Stromal cell of bone marrow (primary cell): Measurements from ENCODE around the gene BCL2L13.

Experiments
- DNase-seq: peaks from one replicate; pipeline ENCODE4 v3.0.0-alpha.2; 2012; ENCODE audit warnings: low read depth

BCL2L13 gene, protein sequence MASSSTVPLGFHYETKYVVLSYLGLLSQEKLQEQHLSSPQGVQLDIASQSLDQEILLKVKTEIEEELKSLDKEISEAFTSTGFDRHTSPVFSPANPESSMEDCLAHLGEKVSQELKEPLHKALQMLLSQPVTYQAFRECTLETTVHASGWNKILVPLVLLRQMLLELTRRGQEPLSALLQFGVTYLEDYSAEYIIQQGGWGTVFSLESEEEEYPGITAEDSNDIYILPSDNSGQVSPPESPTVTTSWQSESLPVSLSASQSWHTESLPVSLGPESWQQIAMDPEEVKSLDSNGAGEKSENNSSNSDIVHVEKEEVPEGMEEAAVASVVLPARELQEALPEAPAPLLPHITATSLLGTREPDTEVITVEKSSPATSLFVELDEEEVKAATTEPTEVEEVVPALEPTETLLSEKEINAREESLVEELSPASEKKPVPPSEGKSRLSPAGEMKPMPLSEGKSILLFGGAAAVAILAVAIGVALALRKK

DNA sequence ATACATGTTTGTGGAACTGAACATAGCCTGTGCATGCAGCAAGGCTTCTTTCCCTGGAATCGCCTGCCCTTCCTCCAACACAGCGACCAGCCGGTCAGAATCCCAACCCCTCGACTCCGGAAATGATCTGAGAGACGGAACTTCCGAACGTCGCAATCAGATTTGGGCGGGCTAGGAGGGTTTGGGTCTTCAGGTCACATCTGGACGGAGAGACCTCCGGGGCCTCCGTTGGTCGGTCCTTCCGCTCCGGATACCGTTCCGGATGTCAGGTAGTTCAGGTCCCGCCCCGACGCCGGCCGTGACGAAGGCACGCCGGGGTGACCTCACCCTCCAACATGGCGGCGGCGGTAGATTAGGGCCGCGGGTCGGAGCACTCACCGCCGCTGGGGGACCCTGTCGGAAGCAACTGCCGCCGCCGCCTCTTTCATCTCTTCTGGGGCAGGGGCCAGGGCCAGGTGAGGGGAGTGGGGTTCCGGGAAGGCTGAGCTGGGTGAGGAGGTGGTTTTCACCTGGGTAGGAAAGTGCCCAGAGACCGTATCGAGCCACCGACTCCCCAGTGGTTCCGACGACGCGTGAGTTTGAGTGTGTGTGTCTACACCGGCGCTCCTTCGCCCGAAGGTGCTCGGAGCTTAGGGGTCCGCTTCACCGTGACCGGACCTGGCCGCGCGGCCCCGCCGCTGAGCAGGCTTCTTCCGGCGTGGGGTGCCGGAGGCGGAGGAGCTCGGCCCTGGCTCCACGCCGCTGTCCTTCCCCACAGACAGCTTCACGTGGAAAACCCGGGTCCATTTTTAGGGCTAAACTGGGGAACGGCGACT is at the start of gene BCL2L13:
Gene BCL2L13 (plus strand): TSS at position 326 of the 815 bp plus-strand sequence. CDS start 16,955 bp downstream, outside the sequence.
- peak; percentile 76 for DNase-seq

DNA sequence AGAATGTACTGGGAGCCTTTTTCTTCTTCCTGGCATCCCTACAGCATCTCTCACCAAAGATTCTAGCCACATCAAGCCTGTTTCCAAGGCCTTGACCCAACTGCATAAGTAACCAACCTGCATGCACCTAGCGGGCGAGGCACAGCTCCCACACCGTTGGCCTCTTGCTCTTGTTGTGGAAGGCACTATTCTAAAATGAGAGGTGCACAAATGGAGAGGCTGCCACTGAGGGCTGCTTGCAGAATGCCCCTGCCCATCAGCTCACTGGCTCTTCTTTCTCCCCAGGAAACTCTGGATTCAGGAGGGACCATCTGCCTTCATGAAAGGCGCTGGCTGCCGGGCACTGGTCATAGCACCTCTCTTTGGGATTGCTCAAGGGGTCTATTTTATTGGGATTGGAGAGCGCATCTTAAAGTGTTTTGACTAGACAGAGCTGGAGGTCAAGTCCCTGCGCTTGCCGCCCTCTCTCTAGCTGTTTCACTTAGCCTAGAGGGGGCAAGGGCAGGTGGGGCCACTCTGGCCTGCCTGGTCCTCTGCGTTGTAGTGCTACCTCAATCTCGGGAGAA is 48.7 kb upstream of the BCL2L13 start:
- no peak for DNase-seq

DNA sequence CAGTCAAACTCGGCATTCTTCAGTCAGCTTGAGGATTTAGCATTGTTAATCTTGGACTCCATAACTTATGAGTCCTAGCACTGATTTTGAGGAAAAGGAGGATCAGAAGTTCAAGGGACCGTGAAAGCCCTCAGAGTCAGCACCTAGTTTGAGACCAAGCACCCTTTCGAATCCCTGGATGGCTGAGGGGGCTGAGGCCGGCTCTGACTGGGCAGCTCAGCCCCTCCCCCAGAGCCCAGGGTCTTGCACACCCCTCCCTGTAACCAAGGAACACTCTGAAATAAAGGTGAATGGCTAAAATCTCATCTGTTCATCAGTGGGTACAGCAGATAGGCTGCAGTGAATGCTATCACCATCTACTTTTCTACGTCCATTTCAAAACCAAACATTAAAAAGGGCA is 48.0 kb upstream of the BCL2L13 start:
- DNase-seq = no peak

DNA sequence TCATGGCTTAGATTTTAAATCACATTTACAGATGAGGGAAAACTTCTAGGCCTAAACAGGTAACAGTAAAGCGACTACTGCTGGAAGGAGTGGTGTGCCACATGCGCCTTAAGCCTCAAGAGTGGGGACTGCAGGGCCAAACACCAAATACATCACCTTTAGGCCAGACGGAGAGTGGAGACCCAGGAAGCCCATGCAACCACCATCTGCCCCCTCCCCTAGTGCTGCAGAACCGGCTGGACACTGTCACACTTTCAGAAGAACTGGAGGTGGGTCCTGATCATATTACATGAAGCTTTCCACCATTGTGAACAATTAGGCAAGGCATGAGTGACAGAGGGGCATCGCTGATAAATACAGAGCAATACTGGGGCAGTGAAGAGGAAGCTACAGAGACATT is 46.4 kb upstream of the BCL2L13 start:
- DNase-seq = no peak

DNA sequence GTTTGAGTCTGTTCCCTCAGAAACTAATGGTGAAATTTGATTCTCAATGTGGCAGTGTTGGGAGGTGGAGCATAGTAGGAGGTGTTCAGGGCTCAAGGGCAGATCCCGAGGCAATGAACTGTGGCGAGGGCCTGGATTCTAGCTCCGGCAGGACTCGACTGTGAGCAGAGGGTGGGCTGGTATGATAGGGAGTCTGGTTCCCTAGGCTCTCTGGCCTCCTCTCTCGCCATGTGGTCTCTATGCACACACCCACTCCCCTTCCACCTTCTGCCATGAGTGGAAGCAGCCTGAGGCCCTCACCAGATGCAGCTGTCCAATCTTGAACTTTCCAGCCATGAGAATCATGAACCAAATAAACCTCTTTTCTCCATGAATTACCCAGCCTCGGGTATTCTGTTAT is 42.3 kb upstream of the BCL2L13 start:
- DNase-seq = no peak

DNA sequence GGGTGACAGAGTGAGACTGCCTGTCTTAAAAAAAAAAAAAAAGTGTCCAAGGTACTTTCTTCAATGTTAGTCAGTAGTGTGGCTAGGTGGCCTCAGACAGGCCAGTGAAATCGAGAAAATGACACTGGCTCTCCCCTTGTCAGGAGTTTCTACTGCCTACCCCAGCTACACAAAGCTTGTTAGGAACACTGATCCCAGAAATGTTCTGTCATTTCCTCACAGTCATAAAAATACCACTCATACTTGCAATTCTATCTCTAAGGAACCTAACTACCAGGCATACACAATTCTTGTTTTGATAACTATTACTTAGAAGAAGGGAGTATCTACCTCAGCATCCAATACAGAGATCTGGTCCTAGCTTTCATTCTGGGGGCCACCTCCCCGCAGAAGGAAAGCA is 41.3 kb upstream of the BCL2L13 start:
- DNase-seq = no peak

DNA sequence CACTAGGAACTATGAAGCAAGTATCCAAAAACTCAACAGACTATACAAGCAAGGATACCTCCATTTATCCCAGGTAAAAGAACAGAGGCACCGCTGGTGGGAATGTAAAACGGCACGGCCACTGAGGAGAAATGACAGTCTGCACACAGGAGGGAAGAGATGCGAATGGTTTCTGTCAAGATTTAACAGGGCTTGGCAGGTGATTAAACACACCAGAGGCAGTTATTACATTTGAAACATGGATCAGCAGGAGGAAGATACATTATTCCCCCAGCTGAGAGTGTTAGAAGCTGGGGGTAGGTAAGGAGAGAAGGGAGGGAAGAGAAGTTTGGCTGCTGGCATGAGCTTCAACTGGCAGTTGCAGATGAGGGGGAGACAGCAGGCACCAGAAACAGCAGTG is 40.2 kb upstream of the BCL2L13 start:
- DNase-seq = no peak

DNA sequence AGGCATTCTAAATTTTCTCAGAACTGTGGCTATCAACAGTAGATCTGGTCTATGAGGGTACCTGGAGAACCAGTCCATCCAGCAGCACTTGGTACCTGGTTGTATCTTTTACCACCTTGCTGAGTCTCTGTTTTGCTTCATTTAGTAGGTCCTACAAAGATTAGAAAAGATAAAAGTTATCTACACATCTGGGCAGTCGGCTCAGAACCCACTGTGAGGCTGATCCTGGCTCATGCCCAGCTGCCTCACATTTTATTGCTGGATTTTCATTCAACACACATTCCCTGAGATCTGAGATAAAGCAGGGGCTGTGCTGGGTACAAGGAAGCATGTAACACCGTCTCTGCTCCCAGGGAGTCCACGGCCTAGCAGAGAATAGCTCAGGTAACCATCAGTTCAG is 37.5 kb upstream of the BCL2L13 start:
- no peak for DNase-seq

DNA sequence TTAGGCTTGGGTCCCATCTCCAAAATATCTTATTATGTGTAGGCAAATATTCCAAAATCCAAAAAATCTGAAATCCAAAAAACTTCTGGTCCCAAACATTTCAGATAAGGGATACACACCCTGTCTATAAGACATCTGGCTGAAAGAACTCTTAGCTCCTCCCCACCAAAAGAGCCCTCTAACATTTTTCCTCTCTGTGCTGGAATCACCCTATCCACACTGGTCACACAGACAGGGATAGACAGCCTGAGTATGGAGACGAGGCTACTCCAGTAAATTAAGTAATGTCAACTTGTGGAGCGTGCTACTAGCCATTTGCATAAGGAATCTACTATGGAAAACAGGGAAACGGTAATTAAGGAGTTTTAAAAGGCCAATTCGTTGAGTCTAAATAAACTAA is 34.9 kb upstream of the BCL2L13 start:
- DNase-seq = no peak

DNA sequence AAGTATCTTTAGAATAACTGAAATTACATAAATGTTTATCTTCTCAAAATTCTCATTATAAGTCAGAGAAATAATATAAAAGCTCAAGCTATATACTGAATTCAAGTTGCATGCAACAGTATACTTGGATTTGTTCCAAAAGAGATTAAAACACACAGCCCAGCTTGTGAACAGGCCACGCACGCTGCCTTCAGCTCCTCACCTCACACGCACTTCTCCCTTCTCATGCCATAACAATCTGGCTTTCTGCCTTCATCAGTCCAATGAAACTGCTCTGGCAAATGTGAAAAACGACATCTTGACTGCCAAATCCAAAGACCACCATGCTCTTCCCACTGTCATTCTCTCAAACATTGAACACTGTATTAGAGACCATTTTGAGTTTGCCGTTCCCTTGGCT is 32.1 kb upstream of the BCL2L13 start:
- no peak for DNase-seq

DNA sequence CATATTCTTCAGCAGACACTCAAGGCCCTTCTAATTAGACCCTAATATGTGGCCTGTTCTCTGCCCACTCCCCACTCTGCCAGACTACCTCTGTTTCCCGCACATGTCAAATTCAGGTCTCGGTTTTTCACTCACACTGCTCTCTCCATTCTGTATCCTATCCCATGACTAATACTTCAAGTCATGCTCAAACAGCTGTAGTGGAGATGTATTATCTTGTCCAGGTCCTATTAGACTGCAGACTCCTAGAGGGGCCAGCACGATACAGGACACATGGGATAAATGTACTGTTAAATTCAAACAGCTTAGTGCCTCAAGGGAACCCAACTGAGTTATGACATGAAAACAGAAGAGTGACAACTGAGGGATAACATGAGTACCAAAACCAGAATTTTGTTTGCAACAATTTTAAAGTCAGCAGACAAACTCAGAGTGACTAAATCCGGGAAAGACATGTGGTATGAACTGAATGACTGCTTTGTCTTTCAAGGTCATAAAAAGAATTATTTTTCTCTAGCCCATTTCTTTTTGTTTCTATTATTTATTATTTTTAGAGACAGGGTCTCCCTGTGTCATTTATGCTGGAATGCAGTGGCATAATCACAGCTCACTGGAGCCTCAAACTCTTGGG is 30.6 kb upstream of the BCL2L13 start:
- no peak for DNase-seq

DNA sequence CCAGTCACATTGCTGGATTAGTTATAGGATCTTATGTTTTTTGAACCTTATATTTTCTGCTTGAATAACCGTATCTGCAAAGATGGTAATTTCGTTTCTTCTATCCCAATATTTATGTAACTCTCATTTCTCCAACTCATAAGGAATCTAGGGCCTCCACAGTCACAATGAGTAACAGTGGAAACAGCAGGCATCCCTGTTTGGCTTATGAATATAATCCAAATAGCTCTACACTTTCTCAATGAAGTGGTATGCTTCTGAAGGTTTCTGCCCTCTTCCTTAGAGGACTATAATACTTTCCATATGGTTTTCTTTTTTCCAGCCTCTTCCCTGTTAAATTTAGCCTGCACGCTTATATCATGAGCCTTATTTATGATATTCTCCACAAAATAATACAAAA is 26.5 kb upstream of the BCL2L13 start:
- no peak for DNase-seq

DNA sequence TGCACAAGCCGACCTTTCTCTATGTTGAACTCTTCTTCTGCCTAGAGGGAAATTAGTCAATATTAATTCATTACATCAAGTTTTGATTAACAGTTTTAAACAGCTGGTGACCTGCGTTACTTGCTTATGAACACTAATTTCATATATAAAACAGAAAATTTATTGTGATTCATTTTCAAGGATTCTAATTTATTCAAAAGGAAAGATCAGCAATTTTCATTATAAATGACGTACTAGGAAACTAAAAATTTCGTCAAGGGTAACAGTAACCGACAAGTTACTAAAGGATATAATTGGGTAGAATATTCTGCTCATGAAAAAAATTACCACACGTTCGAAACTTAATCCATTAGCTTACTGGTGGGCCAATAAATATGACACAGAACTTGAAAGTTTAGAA is 25.3 kb upstream of the BCL2L13 start:
- no peak for DNase-seq

DNA sequence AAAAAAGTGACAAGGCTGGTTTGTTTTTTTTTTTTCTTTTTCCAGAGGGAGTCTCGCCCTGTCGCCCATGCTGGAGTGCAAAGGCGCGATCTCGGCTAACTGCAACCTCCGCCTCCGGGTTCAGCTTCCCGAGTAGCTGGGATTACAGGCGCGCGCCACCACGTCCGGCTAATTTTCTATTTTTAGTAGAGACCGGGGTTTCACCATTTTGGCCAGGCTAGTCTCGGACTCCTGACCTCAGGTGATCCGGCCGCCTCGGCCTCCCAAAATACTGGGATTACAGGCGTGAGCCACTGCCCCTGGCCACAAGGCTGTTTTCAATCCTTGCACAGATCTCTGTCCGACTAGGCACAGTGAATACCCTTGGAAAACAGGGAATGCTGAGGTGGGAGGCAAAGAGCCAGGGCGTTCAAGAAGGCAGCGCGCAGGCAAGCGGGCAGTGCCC is 10.6 kb upstream of the BCL2L13 start:
- DNase-seq = no peak

DNA sequence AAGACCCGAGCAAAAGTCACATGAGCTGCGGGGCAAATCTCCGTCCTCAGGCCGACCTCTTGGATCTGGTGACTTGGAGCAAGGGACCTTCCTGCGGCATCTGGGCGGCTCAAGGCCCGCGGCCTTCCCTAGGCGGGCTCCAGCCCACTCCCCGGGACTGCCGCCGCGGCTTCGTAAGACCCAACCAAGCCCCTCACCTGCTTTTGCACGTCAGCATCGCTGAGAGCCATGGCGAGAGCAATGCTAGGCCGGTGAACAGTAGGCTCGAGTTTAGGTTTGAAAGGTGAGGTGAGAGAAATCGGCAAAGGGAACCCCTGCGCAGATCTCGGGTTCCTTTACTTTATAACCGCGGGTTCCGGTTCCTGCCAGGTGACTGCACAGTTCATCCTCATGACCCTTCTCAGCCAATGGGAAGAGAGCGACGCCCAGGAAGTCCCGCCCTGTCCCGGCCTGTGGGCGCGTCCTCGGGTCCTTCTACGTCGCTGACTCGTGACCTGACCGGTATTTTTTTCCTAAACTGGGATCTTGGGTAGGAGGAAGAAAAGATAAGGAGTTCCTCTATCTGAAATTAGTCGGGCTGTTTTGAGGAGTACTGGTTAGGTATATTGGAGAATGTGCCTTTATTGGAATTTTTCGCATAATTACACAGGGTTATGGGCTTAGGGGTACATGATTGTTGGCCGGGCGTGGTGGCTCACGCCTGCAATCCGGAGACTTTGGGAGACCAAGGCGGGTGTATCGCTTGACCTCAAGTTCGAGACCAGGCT is 10.0 kb upstream of the BCL2L13 start, which contains the start of gene ATP6V1E1:
Gene ATP6V1E1 (minus strand): TSS at position 344 of the 767 bp plus-strand sequence. CDS start 114 bp downstream, at position 230.
- peak; percentile 96 for DNase-seq

DNA sequence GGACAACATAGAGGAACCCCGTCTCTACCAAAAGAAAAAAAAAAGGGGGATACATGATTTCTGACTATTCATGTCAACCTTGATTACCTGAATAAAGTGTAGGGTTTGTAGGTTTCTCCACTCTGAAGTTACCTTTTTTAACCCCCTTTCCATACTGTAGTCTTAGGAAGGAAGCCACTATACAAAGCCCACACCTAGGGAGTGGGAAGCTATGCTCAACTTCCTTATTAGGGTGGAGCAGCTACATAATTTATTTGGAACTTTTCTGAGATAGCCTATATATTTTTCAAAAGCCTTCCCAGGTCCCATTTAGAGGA is 9.4 kb upstream of the BCL2L13 start:
- no peak for DNase-seq

DNA sequence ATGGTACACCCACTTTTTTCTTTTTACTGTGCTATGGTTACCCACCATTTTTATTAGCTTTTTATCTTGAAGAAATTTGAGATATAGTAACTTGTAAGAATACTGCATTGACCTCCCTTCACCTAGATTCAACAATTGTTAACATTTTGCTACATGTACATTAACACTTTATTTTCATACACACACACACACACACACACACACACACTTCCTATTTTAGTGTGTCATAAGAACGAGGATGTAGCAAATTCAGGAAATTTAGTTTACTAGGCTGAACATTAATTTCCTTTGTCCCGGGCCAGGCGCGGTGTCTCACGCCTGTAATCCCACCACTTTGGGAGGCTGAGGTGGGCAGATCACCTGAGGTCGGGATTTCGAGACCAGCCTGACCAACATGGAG is 8.9 kb upstream of the BCL2L13 start:
- DNase-seq = no peak

DNA sequence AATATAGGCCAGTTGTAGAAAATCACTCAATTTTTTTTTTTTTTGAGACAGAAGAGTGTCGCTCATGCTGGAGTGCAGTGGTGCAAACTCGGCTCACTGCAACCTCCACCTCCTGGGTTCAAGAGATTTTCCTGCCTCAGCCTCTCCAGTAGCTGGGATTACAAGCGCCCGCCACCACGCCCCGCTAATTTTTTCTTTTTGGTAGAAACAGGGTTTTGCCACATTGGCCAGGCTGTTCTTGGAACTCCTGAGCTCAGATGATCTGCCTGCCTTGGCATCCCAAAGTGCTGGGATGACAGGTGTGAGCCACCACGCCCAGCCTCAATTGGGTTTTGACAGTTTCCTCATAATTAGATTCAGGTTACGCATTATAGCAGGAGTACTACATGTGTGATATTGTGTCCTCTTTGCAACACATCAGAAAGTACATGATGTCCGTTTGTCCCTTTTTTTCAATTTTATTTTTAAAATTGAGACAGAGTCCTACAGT is 7.4 kb upstream of the BCL2L13 start:
- DNase-seq = no peak

DNA sequence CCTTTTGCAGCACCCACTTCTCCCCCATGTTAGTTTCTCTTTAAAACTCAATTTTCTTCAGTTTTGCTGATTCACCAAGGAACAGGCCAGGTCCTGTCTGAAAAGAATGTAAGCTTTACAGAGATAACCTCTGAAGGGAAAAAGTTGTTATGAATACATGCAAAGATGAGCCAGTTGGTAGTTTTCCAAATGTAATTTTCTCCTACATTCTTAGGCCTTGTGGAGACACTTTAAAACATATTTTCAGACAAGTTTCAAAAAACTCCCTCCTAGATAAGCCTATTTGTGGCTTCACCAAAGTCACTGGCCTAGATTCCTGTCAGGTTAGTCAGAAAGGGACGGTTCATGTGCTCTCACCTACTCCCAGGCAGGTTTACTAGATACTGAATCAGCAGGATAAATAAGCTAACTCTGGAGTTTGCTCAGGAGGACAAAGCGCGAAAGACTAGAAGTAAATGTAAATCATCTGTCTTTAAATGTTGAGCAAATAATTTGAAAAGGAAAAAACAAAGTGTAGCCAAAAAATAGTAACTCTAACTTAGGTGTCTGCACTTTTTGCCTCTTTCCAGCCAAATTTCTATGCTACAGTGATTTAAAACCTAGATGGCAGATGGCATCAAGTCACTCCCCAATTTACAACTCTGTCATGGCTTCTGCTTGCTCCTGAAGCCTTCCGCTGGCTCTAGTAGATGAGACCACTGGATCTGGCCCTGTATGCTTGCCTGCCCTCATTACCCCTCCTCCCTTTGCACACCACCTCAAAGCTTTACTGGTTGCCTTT is 5.2 kb upstream of the BCL2L13 start:
- DNase-seq = no peak

DNA sequence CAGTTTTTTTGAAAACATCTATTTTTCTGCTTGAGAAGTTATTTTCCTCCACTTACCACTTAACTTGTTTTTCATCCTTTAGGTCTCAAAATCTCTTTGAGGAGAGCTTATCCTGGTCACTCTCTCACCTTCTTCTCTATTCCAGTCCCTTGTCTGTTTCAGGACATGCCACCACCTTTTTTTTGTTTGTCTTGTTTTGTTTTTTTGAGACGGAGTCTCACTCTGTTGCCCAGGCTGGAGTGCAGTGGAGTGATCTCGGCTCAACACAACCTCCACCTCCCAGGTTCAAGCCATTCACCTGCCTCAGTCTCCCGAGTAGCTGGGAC is 4.6 kb upstream of the BCL2L13 start:
- DNase-seq = no peak

DNA sequence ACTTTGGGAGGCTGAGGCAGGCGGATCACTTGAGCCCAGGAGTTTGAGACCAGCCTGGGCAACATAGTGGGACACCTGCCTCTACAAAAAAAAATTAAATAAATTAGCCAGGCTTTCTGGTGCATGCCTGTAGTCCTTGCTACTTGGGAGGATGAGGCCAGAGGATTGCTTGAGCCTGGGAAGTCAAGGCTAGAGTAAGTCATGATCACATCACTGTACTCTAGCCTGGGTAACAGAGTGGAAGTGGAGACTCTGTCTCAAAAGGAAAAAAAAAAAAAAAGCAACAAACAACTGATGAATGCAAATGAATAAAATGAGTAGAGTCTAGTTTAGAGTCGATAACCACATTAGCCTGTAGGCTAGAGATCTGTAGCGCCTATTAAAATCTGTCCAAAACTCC is 3.9 kb upstream of the BCL2L13 start:
- no peak for DNase-seq
